GM12875 (cell line): ENCODE results near the gene PALLD.

Experiments used
- H3K4me3 ChIP-seq: one replicate; pipeline ENCODE4 v1.5.1; 2011; ENCODE audit warnings: low read depth, low read length, control low read depth
- CTCF ChIP-seq: IDR thresholded peaks from 2 replicates; pipeline ENCODE4 v1.5.1; 2011; ENCODE audit warnings: low read depth, mild to moderate bottlenecking, control low read depth, inconsistent platforms, low read length, moderate library complexity, borderline replicate concordance; ENCODE audit not compliant: insufficient read depth

PALLD gene

GRCh38 chr4:168666531-168666930 lies 169.7 kb downstream of the PALLD start:
- TF ChIP-seq CTCF, result no peak
- no peak overlapping the region for H3K4me3 ChIP-seq

- no peak for TF ChIP-seq CTCF
- no peak overlapping the region for H3K4me3 ChIP-seq
These were observed 170.5 kb downstream of the PALLD start for GRCh38 chr4:168667376-168667775.

- TF ChIP-seq CTCF, result no peak
- H3K4me3 ChIP-seq, result no peak overlapping the region
These were observed 171.1 kb downstream of the PALLD start for GRCh38 chr4:168667921-168668320.

- H3K4me3 ChIP-seq, result no peak overlapping the region
- TF ChIP-seq CTCF, result no peak
These were observed 176.6 kb downstream of the PALLD start for GRCh38 chr4:168673476-168673875.

- no peak for TF ChIP-seq CTCF
These were observed 177.4 kb downstream of the PALLD start for GRCh38 chr4:168674077-168674747.

GRCh38 chr4:168674866-168675265 lies 178.0 kb downstream of the PALLD start:
- TF ChIP-seq CTCF, result no peak
- H3K4me3 ChIP-seq, result no peak overlapping the region

More at GRCh38 chr4:168674077-168674747, 177.4 kb downstream of the PALLD start:
- H3K4me3 ChIP-seq, result no peak overlapping the region

- TF ChIP-seq CTCF, result no peak
These were observed 180.2 kb downstream of the PALLD start for GRCh38 chr4:168677063-168677462.

More at GRCh38 chr4:168677063-168677462, 180.2 kb downstream of the PALLD start:
- no peak overlapping the region for H3K4me3 ChIP-seq
